Peyer's patch (tissue), 4 donors: Measurements from ENCODE around the gene MEMO1. TPM values are rescaled to one million over a fixed set of nuclear protein-coding genes. Genes with fewer than 3 reads are reported as not detected.

Source experiments
- DNase-seq, 3 donors: peaks; one replicate each; pipeline ENCODE4 v3.0.0-alpha.2; 2017 to 2019
- H3K27ac ChIP-seq, 4 donors: fragments of 200-600 bp; sonication (generic); one replicate each; pipeline ENCODE4 v1.5.1; 2016 to 2019
- H3K27me3 ChIP-seq, 2 donors: fragments of 200-600 bp; sonication (generic); one replicate each; pipeline ENCODE4 v1.5.1; 2019
- H3K36me3 ChIP-seq, 3 donors: fragments of 200-600 bp; sonication (generic); one replicate each; pipeline ENCODE4 v1.5.1; 2016 to 2019
- H3K4me1 ChIP-seq, 4 donors: fragments of 200-600 bp; sonication (generic); one replicate each; pipeline ENCODE4 v1.5.1; 2016 to 2019
- H3K4me3 ChIP-seq, 4 donors: fragments of 200-600 bp; sonication (generic); 1 replicate in 3 of 4; 2 replicates in 1 of 4; pipeline ENCODE4 v1.5.1; 2016 to 2019; ENCODE audit warnings: mild to moderate bottlenecking in 1 of 4
- H3K9me3 ChIP-seq, 4 donors: fragments of 200-600 bp; sonication (generic); one replicate each; pipeline ENCODE4 v1.5.1; 2016 to 2019; ENCODE audit warnings: mild to moderate bottlenecking in 1 of 4
- POLR2A ChIP-seq, 2 donors: fragments of 450-650 bp; IDR thresholded peaks; one replicate each; pipeline ENCODE4 v1.5.1; 2017; ENCODE audit warnings: antibody characterized with exemption in 2 of 2, mild to moderate bottlenecking in 2 of 2, moderate library complexity in 2 of 2
- total RNA-seq, 4 donors: library from RNA; depleted of rRNA; stranded (reverse); fragments of >200 nt; gene quantifications; one replicate each; pipeline ENCODE4 v1.1.0, GENCODE V29; 2016
- TF ChIP-seq, protein P1 (sequence below), 6 experiments: fragments of 450-650 bp in 4 of 6; fragments of 200-600 bp in 2 of 6; sonication (generic) in 1 of 6; IDR thresholded peaks; one replicate each; pipeline ENCODE4 v1.5.1; 2017 to 2019; ENCODE audit warnings: antibody characterized with exemption in 6 of 6, mild to moderate bottlenecking in 3 of 6, moderate library complexity in 1 of 6

MEMO1 gene
- total RNA-seq, 4 donors from 2014 or later = 5.2 to 27.3 (median 21.7) TPM

DNA sequence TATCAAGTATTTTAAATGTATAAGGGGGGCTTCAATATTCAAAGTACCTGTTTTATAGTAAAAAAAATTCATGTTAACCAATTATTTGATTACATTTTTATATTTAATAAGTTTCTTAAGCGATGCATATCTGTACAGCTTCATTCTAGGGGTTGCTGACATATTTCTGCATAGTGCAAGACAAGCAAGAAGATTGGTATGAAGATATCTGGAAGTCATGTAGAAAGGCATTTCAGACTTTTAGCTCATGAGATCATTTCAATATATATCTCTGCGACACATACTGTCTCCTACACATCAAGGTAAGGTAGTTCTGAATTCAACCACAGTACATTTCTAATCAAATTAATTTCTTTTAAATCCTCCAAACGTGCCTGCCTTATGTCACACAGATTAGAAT, 73.1 kb downstream of the MEMO1 start:
- no peaks in the 10 kb centered on the region for H3K9me3 ChIP-seq
- no peak for DNase-seq
- H3K27ac ChIP-seq = no peak overlapping the region
- TF ChIP-seq POLR2A (IDR thresholded peaks at IDR 0.05) = no peak
- TF ChIP-seq, protein P1, sequence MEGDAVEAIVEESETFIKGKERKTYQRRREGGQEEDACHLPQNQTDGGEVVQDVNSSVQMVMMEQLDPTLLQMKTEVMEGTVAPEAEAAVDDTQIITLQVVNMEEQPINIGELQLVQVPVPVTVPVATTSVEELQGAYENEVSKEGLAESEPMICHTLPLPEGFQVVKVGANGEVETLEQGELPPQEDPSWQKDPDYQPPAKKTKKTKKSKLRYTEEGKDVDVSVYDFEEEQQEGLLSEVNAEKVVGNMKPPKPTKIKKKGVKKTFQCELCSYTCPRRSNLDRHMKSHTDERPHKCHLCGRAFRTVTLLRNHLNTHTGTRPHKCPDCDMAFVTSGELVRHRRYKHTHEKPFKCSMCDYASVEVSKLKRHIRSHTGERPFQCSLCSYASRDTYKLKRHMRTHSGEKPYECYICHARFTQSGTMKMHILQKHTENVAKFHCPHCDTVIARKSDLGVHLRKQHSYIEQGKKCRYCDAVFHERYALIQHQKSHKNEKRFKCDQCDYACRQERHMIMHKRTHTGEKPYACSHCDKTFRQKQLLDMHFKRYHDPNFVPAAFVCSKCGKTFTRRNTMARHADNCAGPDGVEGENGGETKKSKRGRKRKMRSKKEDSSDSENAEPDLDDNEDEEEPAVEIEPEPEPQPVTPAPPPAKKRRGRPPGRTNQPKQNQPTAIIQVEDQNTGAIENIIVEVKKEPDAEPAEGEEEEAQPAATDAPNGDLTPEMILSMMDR (IDR thresholded peaks at IDR 0.05) = no peak
- H3K4me3 ChIP-seq = no peak overlapping the region
- no peaks in the 10 kb centered on the region for H3K27me3 ChIP-seq
- H3K4me1 ChIP-seq = no peaks in the 10 kb centered on the region
- peaks cover 0 to 5% (median 0%) of the 10 kb centered on the region in 3 donors for H3K36me3 ChIP-seq

DNA sequence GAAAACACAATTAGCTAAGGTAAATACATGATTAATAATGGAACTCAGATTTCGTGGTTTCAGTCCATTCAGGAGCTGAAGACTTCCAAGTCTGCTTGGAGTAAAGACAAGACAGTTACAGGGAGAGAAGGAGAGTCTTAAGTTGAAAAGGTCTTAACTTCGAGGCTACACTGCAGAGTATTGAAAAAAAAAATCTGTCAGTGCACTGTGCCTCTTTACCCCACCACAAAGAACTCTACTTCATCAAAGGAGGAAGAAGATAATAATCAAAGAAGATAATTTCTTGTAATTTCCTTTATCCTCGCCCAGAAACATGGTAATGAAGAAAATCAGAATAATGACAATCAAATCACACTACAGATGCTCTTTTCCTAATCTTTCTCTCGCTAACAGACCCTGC, 75.4 kb downstream of the MEMO1 start:
- TF ChIP-seq, protein P1 (IDR thresholded peaks at IDR 0.05) = no peak
- no peak for TF ChIP-seq POLR2A (IDR thresholded peaks at IDR 0.05)
- H3K27ac ChIP-seq = no peak overlapping the region
- H3K4me1 ChIP-seq = no peaks in the 10 kb centered on the region
- no peak overlapping the region for H3K4me3 ChIP-seq
- no peak for DNase-seq
- no peaks in the 10 kb centered on the region for H3K27me3 ChIP-seq
- no peaks in the 10 kb centered on the region for H3K36me3 ChIP-seq
- no peaks in the 10 kb centered on the region for H3K9me3 ChIP-seq

DNA sequence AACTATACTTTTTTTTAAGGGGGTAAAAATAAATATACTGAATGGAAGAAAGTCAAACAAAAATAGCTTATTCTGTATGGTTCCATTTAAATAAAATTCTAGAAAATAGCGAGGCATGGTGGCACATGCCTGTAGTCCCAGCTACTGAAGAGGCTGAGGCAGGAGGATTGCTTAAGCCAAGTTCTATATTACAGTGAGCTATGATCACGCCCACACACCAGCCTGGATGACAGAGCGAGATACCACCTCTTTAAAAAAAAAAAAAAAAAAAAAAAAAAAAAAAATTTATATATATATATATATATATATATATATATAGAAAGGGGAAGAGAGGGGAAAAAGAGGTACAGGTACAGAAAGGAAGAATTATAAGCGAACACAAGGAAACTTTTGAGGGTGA, 77.7 kb downstream of the MEMO1 start:
- no peaks in the 10 kb centered on the region for H3K9me3 ChIP-seq
- no peak for DNase-seq
- TF ChIP-seq POLR2A (IDR thresholded peaks at IDR 0.05) = no peak
- TF ChIP-seq, protein P1 (IDR thresholded peaks at IDR 0.05) = no peak

DNA sequence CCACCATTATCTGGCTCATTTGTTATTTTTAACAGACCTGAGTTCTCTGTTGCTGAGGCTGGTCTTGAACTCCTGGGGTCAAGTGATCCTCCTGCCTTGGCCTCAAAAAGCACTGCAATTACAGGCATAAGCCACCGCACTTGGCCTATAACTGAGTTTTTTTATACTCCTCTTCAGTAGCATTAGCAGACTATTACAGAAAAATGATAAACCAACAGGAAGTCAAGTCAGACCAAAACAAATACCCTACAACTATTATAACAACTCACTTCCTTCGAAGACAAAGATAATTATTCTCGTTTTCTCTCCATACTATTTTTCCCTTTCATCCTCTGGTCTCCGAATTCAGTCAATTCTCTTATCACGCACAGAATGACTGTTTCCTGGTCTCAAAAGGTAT, 78.2 kb downstream of the MEMO1 start:
- Histone ChIP-seq H3K4me1 (no peaks in the 10 kb centered on the region), H3K4me3 (no peak overlapping the region), H3K36me3 (no peaks in the 10 kb centered on the region), H3K27me3 (no peaks in the 10 kb centered on the region), H3K27ac (no peak overlapping the region), H3K9me3 (no peaks in the 10 kb centered on the region)
- TF ChIP-seq, protein P1 (IDR thresholded peaks at IDR 0.05) = no peak
- TF ChIP-seq POLR2A (IDR thresholded peaks at IDR 0.05) = no peak
- no peak for DNase-seq

More for the DNA sequence above, 77.7 kb downstream of the MEMO1 start:
- no peaks in the 10 kb centered on the region for H3K4me1 ChIP-seq
- no peaks in the 10 kb centered on the region for H3K36me3 ChIP-seq
- H3K27me3 ChIP-seq = no peaks in the 10 kb centered on the region
- H3K27ac ChIP-seq = no peak overlapping the region
- H3K4me3 ChIP-seq = no peak overlapping the region

DNA sequence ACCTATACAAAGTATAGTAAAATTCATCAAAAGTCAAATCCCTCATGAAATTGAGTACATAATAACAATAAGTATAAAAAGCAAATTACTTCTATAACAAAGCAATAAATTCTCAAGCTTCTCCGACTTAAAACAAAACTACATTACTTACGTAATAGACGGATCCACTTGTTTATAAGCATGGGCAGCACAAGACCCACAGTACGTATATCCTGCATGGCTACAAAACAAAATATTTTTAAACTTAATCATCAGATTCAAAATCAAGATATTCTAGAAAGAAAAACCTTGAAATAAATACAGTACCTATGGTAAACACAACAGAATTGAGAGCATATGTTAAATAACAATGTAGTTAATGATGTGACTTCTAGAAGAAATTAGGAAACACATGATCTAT, 78.9 kb downstream of the MEMO1 start:
- no peak overlapping the region for H3K27ac ChIP-seq
- TF ChIP-seq, protein P1 (IDR thresholded peaks at IDR 0.05) = no peak
- no peak for TF ChIP-seq POLR2A (IDR thresholded peaks at IDR 0.05)
- H3K4me3 ChIP-seq = no peak overlapping the region
- DNase-seq = no peak
- no peaks in the 10 kb centered on the region for H3K4me1 ChIP-seq
- no peaks in the 10 kb centered on the region for H3K9me3 ChIP-seq
- no peaks in the 10 kb centered on the region for H3K36me3 ChIP-seq
- H3K27me3 ChIP-seq = no peaks in the 10 kb centered on the region

DNA sequence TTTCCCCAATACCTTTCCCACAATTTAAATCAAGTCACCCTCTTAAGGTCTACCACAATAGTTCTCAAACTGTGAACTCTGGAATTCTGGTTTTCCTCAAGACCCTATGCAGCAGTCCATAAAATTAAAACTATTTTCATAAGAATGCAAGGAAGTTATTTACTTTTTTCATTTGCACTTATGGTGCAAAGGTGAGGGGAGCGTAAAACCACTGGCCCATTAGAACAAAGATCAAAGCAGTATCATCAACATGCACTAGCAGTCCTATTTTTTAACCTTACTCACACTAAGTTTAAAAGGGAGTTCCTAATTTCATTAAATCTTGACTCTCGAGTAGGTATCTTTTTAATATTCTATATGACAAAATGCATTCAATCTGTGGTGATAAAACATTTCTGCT, 85.3 kb downstream of the MEMO1 start:
- no peak overlapping the region for H3K27ac ChIP-seq

More for the DNA sequence above, 85.3 kb downstream of the MEMO1 start:
- no peaks in the 10 kb centered on the region for H3K4me1 ChIP-seq
- no peaks in the 10 kb centered on the region for H3K36me3 ChIP-seq
- no peak for TF ChIP-seq POLR2A (IDR thresholded peaks at IDR 0.05)
- TF ChIP-seq, protein P1 (IDR thresholded peaks at IDR 0.05) = no peak
- H3K9me3 ChIP-seq = no peaks in the 10 kb centered on the region
- no peaks in the 10 kb centered on the region for H3K27me3 ChIP-seq
- DNase-seq = no peak
- no peak overlapping the region for H3K4me3 ChIP-seq
